GM12864 (cell line): ENCODE measurements around the gene E2F4.

ENCODE experiments used
- DNase-seq: peaks from one replicate; pipeline ENCODE4 v3.0.0-alpha.2; 2011; ENCODE audit warnings: low read depth
- H3K4me3 ChIP-seq: 2 replicates; pipeline ENCODE4 v1.5.1; 2011; ENCODE audit warnings: mild to moderate bottlenecking, low read depth, low read length, control low read depth
- TF ChIP-seq, protein P1 (sequence below): IDR thresholded peaks from 2 replicates; pipeline ENCODE4 v1.5.1; 2011; ENCODE audit warnings: low read depth, mild to moderate bottlenecking, moderate library complexity, low read length, control low read depth, inconsistent platforms; ENCODE audit errors: missing control alignments

Gene E2F4

GRCh38 chr16:67169642-67170167, 22.2 kb upstream of the E2F4 start:
- no peak for DNase-seq
- H3K4me3 ChIP-seq, result peak overlapping the region; percentile 61
- TF ChIP-seq, protein P1, sequence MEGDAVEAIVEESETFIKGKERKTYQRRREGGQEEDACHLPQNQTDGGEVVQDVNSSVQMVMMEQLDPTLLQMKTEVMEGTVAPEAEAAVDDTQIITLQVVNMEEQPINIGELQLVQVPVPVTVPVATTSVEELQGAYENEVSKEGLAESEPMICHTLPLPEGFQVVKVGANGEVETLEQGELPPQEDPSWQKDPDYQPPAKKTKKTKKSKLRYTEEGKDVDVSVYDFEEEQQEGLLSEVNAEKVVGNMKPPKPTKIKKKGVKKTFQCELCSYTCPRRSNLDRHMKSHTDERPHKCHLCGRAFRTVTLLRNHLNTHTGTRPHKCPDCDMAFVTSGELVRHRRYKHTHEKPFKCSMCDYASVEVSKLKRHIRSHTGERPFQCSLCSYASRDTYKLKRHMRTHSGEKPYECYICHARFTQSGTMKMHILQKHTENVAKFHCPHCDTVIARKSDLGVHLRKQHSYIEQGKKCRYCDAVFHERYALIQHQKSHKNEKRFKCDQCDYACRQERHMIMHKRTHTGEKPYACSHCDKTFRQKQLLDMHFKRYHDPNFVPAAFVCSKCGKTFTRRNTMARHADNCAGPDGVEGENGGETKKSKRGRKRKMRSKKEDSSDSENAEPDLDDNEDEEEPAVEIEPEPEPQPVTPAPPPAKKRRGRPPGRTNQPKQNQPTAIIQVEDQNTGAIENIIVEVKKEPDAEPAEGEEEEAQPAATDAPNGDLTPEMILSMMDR, result peak; percentile 80

GRCh38 chr16:67170168-67170948, 21.6 kb upstream of the E2F4 start, which contains the start of gene NOL3:
Gene NOL3 (plus strand): TSS chr16:67170538.
- TF ChIP-seq, protein P1, result peak; percentile 11
- no peak for DNase-seq
- H3K4me3 ChIP-seq, result peak within 1 kb of the TSS; percentile 61

- DNase-seq, result no peak
- H3K4me3 ChIP-seq, result peak overlapping the region; percentile 61
Measured at GRCh38 chr16:67170949-67171649, 20.9 kb upstream of the E2F4 start.

GRCh38 chr16:67173323-67173722, 18.6 kb upstream of the E2F4 start:
- no peak for DNase-seq
- TF ChIP-seq, protein P1, result no peak
- peak overlapping the region; percentile 49 for H3K4me3 ChIP-seq

More at GRCh38 chr16:67170949-67171649, 20.9 kb upstream of the E2F4 start:
- TF ChIP-seq, protein P1, result no peak

DNA sequence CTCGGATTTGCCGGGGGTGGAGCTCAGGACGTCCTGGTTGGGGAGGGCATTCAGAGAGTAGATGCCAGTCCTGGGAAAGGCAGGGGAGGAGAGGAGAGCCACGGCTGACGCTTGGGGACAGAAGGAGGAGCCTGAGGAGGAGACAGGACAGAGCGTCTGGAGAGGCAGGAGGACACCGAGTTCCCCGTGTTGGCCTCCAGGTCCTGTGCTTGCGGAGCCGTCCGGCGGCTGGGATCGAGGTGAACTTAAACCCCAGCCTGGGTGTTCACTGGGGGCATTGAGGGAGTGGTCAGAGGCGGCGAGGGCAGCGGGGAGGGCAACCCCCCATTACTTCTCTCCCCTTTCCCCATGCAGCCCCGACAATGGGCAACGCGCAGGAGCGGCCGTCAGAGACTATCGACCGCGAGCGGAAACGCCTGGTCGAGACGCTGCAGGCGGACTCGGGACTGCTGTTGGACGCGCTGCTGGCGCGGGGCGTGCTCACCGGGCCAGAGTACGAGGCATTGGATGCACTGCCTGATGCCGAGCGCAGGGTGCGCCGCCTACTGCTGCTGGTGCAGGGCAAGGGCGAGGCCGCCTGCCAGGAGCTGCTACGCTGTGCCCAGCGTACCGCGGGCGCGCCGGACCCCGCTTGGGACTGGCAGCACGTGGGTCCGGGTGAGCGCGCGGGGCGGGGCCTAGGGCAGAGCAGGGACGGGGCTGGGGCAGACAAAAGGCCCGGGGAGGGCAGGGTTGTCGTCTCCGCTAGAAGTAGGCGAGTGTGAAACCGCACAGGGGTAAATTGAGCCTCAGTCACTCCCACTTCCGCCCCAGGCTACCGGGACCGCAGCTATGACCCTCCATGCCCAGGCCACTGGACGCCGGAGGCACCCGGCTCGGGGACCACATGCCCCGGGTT, 17.9 kb upstream of the E2F4 start:
- DNase-seq, result no peak
- H3K4me3 ChIP-seq, result peak overlapping the region; percentile 49
- TF ChIP-seq, protein P1, result peak; percentile 13

DNA sequence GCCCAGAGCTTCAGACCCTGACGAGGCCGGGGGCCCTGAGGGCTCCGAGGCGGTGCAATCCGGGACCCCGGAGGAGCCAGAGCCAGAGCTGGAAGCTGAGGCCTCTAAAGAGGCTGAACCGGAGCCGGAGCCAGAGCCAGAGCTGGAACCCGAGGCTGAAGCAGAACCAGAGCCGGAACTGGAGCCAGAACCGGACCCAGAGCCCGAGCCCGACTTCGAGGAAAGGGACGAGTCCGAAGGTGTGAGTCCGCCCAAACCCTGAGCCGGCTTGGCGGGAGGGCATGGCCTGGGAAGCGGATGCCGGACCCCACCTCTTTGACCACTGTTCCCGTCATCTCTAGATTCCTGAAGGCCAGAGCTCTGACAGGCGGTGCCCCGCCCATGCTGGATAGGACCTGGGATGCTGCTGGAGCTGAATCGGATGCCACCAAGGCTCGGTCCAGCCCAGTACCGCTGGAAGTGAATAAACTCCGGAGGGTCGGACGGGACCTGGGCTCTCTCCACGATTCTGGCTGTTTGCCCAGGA, 17.2 kb upstream of the E2F4 start:
- H3K4me3 ChIP-seq, result peak overlapping the region; percentile 49
- no peak for DNase-seq

More for the DNA sequence above, 17.2 kb upstream of the E2F4 start:
- TF ChIP-seq, protein P1, result no peak
